ENCODE results near the gene IGBP1. TPM values are rescaled to one million over a fixed set of nuclear protein-coding genes. Genes with fewer than 3 reads are reported as not detected.

Gene IGBP1
- total RNA-seq, result 90.2 TPM

DNA sequence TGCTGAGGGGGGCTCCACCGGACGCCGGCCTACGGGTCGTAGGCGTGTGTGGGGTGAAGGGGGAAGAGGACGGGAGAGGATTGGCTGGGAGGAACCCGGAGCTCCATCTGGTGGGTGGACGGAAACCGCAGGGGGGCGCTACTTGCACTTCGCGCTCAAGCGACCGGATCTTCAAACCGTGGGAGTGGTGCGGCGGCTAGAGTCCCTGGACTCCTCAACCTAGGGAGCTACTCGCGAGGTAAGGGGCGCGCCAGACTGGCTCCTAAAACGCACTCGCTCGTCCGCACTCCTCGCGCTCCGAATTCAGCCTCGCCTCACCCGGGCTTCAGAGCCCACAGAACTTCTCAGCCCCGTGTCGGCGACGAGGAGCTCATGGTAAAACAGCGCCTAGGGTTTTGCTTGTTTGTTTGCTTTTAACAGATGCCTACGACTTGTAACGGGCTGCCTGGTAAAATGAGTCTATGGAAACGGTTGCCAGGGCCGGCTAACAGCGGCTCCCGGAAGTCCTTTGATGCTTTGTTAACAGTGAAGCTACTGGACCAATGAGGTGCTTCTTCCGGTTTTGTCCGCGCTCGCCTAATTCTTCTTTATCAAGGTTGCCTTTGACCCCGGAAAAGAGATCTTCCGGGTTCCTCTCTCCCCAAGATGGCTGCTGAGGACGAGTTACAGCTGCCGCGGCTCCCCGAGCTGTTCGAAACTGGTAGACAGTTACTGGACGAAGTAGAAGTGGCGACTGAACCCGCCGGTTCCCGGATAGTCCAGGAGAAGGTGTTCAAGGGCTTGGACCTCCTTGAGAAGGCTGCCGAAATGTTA, at the start of gene IGBP1:
Gene IGBP1 (plus strand): TSS at position 145 of the 813 bp plus-strand sequence. CDS start 501 bp downstream, at position 646.

DNA sequence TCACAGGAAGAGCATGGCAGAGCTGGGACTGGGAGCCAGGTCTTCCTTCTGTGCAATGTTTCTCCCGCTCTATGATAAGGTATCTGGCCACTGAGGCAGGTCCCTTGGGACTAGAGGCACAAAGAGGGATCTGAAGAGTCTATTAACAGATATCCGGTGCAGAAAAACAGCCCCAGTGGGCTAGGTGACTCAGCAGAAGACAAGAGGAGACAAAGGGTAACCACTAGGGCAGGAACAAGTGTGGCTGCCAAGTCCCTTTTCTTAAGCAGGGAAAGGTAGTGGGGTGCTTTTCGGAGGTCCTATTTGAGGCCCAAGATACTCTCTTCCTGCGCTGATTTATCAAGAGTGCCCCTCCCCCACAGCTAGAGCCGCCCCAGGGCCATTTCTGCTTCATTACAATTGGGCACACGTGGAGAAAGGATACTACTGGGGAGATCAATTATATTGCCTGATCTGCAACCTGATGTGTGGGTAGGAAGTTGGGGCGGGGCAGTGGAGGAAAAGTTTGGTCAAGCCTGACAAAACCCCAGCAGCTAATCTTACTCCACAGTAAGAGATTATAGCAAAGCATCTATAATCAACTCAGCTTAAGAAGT, 43.8 kb downstream of the IGBP1 start, which contains the start of gene DGAT2L6:
Gene DGAT2L6 (plus strand): TSS at position 546 of the 596 bp plus-strand sequence. CDS start 100 bp downstream, outside the sequence.

Other genes with a start within 250 kb of the IGBP1 start
- gene AWAT2, start 83.5 kb upstream of the IGBP1 start, total RNA-seq, result not detected
- gene OTUD6A, start 71.0 kb upstream of the IGBP1 start, total RNA-seq, result not detected
- gene DGAT2L6, start 44.0 kb downstream of the IGBP1 start, total RNA-seq, result not detected
- gene AWAT1, start 101.2 kb downstream of the IGBP1 start, total RNA-seq, result not detected
- gene P2RY4, start 126.8 kb downstream of the IGBP1 start, total RNA-seq, result not detected
- gene ARR3, start 134.9 kb downstream of the IGBP1 start, total RNA-seq, result not detected
- gene RAB41, start 148.7 kb downstream of the IGBP1 start, total RNA-seq, result not detected
- 45.4 TPM for gene PDZD11, start 156.5 kb downstream of the IGBP1 start, total RNA-seq
- 5.8 TPM for gene KIF4A, start 156.7 kb downstream of the IGBP1 start, total RNA-seq